HL-60 (cell line): ENCODE measurements around the gene IL4.

Source experiments
- DNase-seq, 2 experiments: peaks; one replicate each; pipeline ENCODE4 v3.0.0-alpha.2; 2010 to 2020; ENCODE audit warnings: low read depth in 1 of 2, low spot score in 1 of 2
- H3K27ac ChIP-seq: fragments of 250-450 bp; sonication (Bioruptor Pico); replicated peaks from 2 replicates; pipeline ENCODE4 v1.5.1; 2020; ENCODE audit warnings: mild to moderate bottlenecking, moderate library complexity
- H3K27me3 ChIP-seq: fragments of 250-450 bp; sonication (Bioruptor Pico); 2 replicates; pipeline ENCODE4 v1.5.1; 2021; ENCODE audit warnings: mild to moderate bottlenecking, moderate library complexity; ENCODE audit not compliant: insufficient read depth, poor library complexity, severe bottlenecking
- H3K4me3 ChIP-seq: replicated peaks from 2 replicates; pipeline ENCODE4 v1.5.1; 2011; ENCODE audit warnings: mild to moderate bottlenecking, control low read depth, low read length; ENCODE audit not compliant: insufficient read depth
- GABPA ChIP-seq: IDR thresholded peaks from 2 replicates; pipeline ENCODE4 v1.6.1; 2012; ENCODE audit warnings: low read depth
- POLR2AphosphoS5 ChIP-seq: IDR thresholded peaks from 2 replicates; pipeline ENCODE4 v1.6.1; 2012; ENCODE audit warnings: low read depth
- REST ChIP-seq: IDR thresholded peaks from 2 replicates; pipeline ENCODE4 v1.6.1; 2012; ENCODE audit warnings: low read depth; ENCODE audit not compliant: insufficient replicate concordance
- SPI1 ChIP-seq: IDR thresholded peaks from 2 replicates; pipeline ENCODE4 v1.6.1; 2012; ENCODE audit warnings: low read depth, mild to moderate bottlenecking, borderline replicate concordance
- TF ChIP-seq, protein P1 (sequence below): IDR thresholded peaks from one replicate; pipeline ENCODE4 v1.5.1; 2011; ENCODE audit warnings: low read length, control low read depth, inconsistent platforms; ENCODE audit not compliant: insufficient read depth

Gene IL4

GRCh38 chr5:132684922-132685720 lies 11.3 kb downstream of the IL4 start:
- Histone ChIP-seq H3K27ac (no peak overlapping the region), H3K4me3 (no peak overlapping the region), H3K27me3 (no peaks in the 10 kb centered on the region)
- DNase-seq, result no peak
- no peak for TF ChIP-seq REST
- TF ChIP-seq POLR2AphosphoS5, result no peak
- TF ChIP-seq SPI1, result no peak
- TF ChIP-seq, protein P1, sequence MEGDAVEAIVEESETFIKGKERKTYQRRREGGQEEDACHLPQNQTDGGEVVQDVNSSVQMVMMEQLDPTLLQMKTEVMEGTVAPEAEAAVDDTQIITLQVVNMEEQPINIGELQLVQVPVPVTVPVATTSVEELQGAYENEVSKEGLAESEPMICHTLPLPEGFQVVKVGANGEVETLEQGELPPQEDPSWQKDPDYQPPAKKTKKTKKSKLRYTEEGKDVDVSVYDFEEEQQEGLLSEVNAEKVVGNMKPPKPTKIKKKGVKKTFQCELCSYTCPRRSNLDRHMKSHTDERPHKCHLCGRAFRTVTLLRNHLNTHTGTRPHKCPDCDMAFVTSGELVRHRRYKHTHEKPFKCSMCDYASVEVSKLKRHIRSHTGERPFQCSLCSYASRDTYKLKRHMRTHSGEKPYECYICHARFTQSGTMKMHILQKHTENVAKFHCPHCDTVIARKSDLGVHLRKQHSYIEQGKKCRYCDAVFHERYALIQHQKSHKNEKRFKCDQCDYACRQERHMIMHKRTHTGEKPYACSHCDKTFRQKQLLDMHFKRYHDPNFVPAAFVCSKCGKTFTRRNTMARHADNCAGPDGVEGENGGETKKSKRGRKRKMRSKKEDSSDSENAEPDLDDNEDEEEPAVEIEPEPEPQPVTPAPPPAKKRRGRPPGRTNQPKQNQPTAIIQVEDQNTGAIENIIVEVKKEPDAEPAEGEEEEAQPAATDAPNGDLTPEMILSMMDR, result no peak
- TF ChIP-seq GABPA, result no peak

DNA sequence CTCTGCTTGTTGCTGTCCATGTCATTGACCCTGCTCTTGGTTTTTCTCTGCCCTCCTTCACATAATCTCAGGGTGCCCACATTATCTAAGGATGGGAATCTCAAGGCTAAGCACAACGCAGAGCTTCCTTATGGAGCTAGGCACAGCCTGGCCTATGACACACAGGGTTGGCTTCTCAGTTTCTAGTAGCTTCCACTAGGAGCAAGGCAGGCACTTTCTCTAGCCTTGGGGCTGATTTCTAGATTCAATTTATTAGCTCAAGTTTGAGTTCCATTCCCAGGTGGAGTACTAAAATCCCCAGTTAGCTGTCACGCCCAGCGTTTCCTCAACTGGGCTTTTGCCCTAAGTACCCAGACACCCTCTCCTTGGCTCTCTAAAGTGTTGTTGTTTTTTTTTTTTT lies 12.4 kb downstream of the IL4 start:
- no peak for DNase-seq
- H3K4me3 ChIP-seq, result no peak overlapping the region
- H3K27ac ChIP-seq, result no peak overlapping the region
- TF ChIP-seq, protein P1, result no peak
- no peak for TF ChIP-seq SPI1
- TF ChIP-seq REST, result no peak
- H3K27me3 ChIP-seq, result no peaks in the 10 kb centered on the region

DNA sequence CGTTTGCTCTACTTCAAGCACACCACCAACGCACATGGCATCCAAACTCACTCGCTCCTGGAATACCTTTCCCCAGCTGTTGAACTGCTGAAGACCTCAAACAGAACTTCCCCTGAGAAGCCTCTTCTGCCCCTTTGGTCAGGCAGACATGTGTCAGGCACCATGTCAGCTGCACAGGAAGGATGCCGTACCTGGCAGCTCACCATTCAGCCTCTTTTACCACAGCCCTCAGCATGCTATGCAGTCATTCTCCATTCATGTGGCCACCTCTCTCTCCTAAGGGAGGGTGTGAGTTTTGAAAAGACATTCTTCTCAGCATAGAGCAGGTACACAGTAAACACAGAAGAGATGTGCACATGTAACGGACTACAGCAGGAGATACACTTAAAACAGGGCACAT lies 14.2 kb downstream of the IL4 start:
- TF ChIP-seq GABPA, result no peak
- TF ChIP-seq POLR2AphosphoS5, result no peak
- TF ChIP-seq, protein P1, result no peak
- no peak for TF ChIP-seq REST
- no peak for TF ChIP-seq SPI1
- Histone ChIP-seq H3K4me3 (no peak overlapping the region), H3K27me3 (no peaks in the 10 kb centered on the region), H3K27ac (no peak overlapping the region)
- DNase-seq, result no peak
